Measurements from ENCODE around the gene MBP. TPM values are rescaled to one million over a fixed set of nuclear protein-coding genes. Genes with fewer than 3 reads are reported as not detected.

The MBP gene
- total and polyA plus RNA-seq, 2 donors (not counting 1 experiment from before 2014, with no cell fraction given), result 2.3 to 3.6 TPM

- no peaks in the 10 kb centered on the region for H3K9me3 ChIP-seq (ENCODE audit: control insufficient read depth, insufficient read depth, low read depth, low read length)
- H3K4me1 ChIP-seq (ENCODE audit: control insufficient read depth, extremely low read depth, insufficient read depth, low read length), result peaks cover 6% of the 10 kb centered on the region
- no peak for DNase-seq (ENCODE audit: low read depth in 2 of 2)
- no peak overlapping the region for H3K9ac ChIP-seq (ENCODE audit: insufficient read depth, low read length)
- no peaks in the 10 kb centered on the region for H3K27me3 ChIP-seq (ENCODE audit: control insufficient read depth, insufficient read depth, low read length)
- no peaks in the 10 kb centered on the region for H3K79me2 ChIP-seq (ENCODE audit: control insufficient read depth, insufficient read depth, low read length)
- H4K20me1 ChIP-seq (ENCODE audit: control insufficient read depth, extremely low read depth, insufficient read depth, low read length), result no peaks in the 10 kb centered on the region
- H3K4me2 ChIP-seq (ENCODE audit: extremely low read depth, insufficient read depth, low read length), result no peak overlapping the region
- H3K36me3 ChIP-seq (ENCODE audit: control insufficient read depth, insufficient read depth, low read length), result no peaks in the 10 kb centered on the region
- TF ChIP-seq CTCF (conservative IDR thresholded peaks at IDR 0.05 in 1 of 2, IDR thresholded peaks at IDR 0.05 in 1 of 2; ENCODE audit: low read depth in 1 of 2, low read length in 2 of 2), result no peak
- no peak for TF ChIP-seq EZH2 (IDR thresholded peaks at IDR 0.05; ENCODE audit: low read length, missing control alignments)
- H3K4me3 ChIP-seq (replicated peaks in 1 of 4; ENCODE audit: control extremely low read depth in 1 of 4, insufficient read depth in 1 of 4, low read depth in 3 of 4, low read length in 4 of 4), result no peak overlapping the region
- no peak overlapping the region for H3K27ac ChIP-seq (ENCODE audit: insufficient read depth, low read length)
- no peak overlapping the region for H2AFZ ChIP-seq (ENCODE audit: low read length)
These were observed 17.2 kb downstream of the MBP start for GRCh38 chr18:77115192-77115953.

GRCh38 chr18:77114415-77115191 lies 18.0 kb downstream of the MBP start:
- DNase-seq (ENCODE audit: low read depth in 2 of 2), result peak; percentile 70 to 98
- Histone ChIP-seq H4K20me1 (ENCODE audit: control insufficient read depth, extremely low read depth, insufficient read depth, low read length) (no peaks in the 10 kb centered on the region), H2AFZ (ENCODE audit: low read length) (no peak overlapping the region), H3K4me2 (ENCODE audit: extremely low read depth, insufficient read depth, low read length) (peak overlapping the region; percentile 11), H3K9ac (ENCODE audit: insufficient read depth, low read length) (no peak overlapping the region), H3K4me3 (replicated peaks in 1 of 4; ENCODE audit: control extremely low read depth in 1 of 4, insufficient read depth in 1 of 4, low read depth in 3 of 4, low read length in 4 of 4) (no peak overlapping the region), H3K4me1 (ENCODE audit: control insufficient read depth, extremely low read depth, insufficient read depth, low read length) (peaks cover 6% of the 10 kb centered on the region), H3K9me3 (ENCODE audit: control insufficient read depth, insufficient read depth, low read depth, low read length) (no peaks in the 10 kb centered on the region), H3K27me3 (ENCODE audit: control insufficient read depth, insufficient read depth, low read length) (no peaks in the 10 kb centered on the region), H3K27ac (ENCODE audit: insufficient read depth, low read length) (no peak overlapping the region), H3K36me3 (ENCODE audit: control insufficient read depth, insufficient read depth, low read length) (no peaks in the 10 kb centered on the region), H3K79me2 (ENCODE audit: control insufficient read depth, insufficient read depth, low read length) (no peaks in the 10 kb centered on the region)
- no peak for TF ChIP-seq CTCF (conservative IDR thresholded peaks at IDR 0.05 in 1 of 2, IDR thresholded peaks at IDR 0.05 in 1 of 2; ENCODE audit: low read depth in 1 of 2, low read length in 2 of 2)
- TF ChIP-seq EZH2 (IDR thresholded peaks at IDR 0.05; ENCODE audit: low read length, missing control alignments), result no peak

DNA sequence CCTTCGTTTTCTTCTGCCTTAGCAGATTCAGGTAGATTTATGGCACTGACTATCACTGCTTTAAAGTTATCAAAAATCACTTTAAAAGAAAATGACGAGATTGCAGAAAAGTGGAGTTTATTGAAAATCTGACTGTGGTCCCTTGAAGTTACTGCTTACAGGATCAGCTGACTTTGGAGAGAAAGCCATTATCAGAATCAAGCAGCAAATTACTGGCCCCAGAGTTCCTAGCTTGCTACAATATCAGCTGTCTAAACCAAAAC lies 18.5 kb downstream of the MBP start:
- Histone ChIP-seq H3K27me3 (ENCODE audit: control insufficient read depth, insufficient read depth, low read length) (no peaks in the 10 kb centered on the region), H3K9me3 (ENCODE audit: control insufficient read depth, insufficient read depth, low read depth, low read length) (no peaks in the 10 kb centered on the region), H3K79me2 (ENCODE audit: control insufficient read depth, insufficient read depth, low read length) (no peaks in the 10 kb centered on the region), H3K36me3 (ENCODE audit: control insufficient read depth, insufficient read depth, low read length) (no peaks in the 10 kb centered on the region), H3K27ac (ENCODE audit: insufficient read depth, low read length) (no peak overlapping the region), H3K4me1 (ENCODE audit: control insufficient read depth, extremely low read depth, insufficient read depth, low read length) (peaks cover 7% of the 10 kb centered on the region), H3K4me3 (replicated peaks in 1 of 4; ENCODE audit: control extremely low read depth in 1 of 4, insufficient read depth in 1 of 4, low read depth in 3 of 4, low read length in 4 of 4) (no peak overlapping the region), H3K9ac (ENCODE audit: insufficient read depth, low read length) (no peak overlapping the region), H4K20me1 (ENCODE audit: control insufficient read depth, extremely low read depth, insufficient read depth, low read length) (no peaks in the 10 kb centered on the region), H3K4me2 (ENCODE audit: extremely low read depth, insufficient read depth, low read length) (peak overlapping the region; percentile 11), H2AFZ (ENCODE audit: low read length) (no peak overlapping the region)
- DNase-seq (ENCODE audit: low read depth in 2 of 2), result no peak
- TF ChIP-seq CTCF (conservative IDR thresholded peaks at IDR 0.05 in 1 of 2, IDR thresholded peaks at IDR 0.05 in 1 of 2; ENCODE audit: low read depth in 1 of 2, low read length in 2 of 2) (no peak), EZH2 (IDR thresholded peaks at IDR 0.05; ENCODE audit: low read length, missing control alignments) (no peak)
